Esophagus muscularis mucosa (tissue), 4 donors: Measurements from ENCODE around the gene ZNF816. TPM values are rescaled to one million over a fixed set of nuclear protein-coding genes. Genes with fewer than 3 reads are reported as not detected.

ENCODE experiments used
- DNase-seq: peaks from one replicate; pipeline ENCODE4 v3.0.0-alpha.2; 2017; ENCODE audit errors: extremely low spot score
- H3K27ac ChIP-seq, 4 donors: fragments of 200-600 bp; sonication (generic); replicated peaks in 1 of 4; 1 replicate in 3 of 4; 2 replicates in 1 of 4; pipeline ENCODE4 v1.5.1; 2016 to 2019; ENCODE audit warnings: mild to moderate bottlenecking in 1 of 4
- H3K27me3 ChIP-seq, 4 donors: fragments of 200-600 bp; sonication (generic); one replicate each; pipeline versions ENCODE4 v1.5.1 to v1.6.0; 2016 to 2019
- H3K36me3 ChIP-seq, 4 donors: fragments of 200-600 bp; sonication (generic); one replicate each; pipeline ENCODE4 v1.5.1; 2016 to 2019
- H3K4me1 ChIP-seq, 4 donors: fragments of 200-600 bp; sonication (generic); one replicate each; pipeline ENCODE4 v1.5.1; 2016 to 2019
- H3K4me3 ChIP-seq, 4 donors: fragments of 200-600 bp; sonication (generic); 1 replicate in 2 of 4; 2 replicates in 2 of 4; pipeline ENCODE4 v1.5.1; 2016 to 2019; ENCODE audit warnings: mild to moderate bottlenecking in 4 of 4, moderate library complexity in 1 of 4
- H3K9me3 ChIP-seq, 4 donors: fragments of 200-600 bp; sonication (generic); 1 replicate in 3 of 4; 2 replicates in 1 of 4; pipeline ENCODE4 v1.5.1; 2016 to 2019
- CTCF ChIP-seq, 3 experiments: fragments of 200-600 bp in 2 of 3; fragments of 450-650 bp in 1 of 3; sonication (generic) in 2 of 3; IDR thresholded peaks; one replicate each; pipeline ENCODE4 v1.5.1; 2017 to 2019; ENCODE audit warnings: antibody characterized with exemption in 3 of 3, mild to moderate bottlenecking in 2 of 3, moderate library complexity in 1 of 3
- EP300 ChIP-seq: sonication (generic); formaldehyde crosslinking; IDR thresholded peaks from one replicate; pipeline ENCODE4 v1.6.1; 2017; ENCODE audit warnings: antibody characterized with exemption
- POLR2A ChIP-seq: fragments of 450-650 bp; IDR thresholded peaks from one replicate; pipeline ENCODE4 v1.6.1; 2017; ENCODE audit warnings: antibody characterized with exemption, moderate library complexity, mild to moderate bottlenecking, low read depth
- POLR2AphosphoS5 ChIP-seq, 2 donors: sonication (generic); formaldehyde crosslinking; IDR thresholded peaks; one replicate each; pipeline ENCODE4 v1.6.1; 2017; ENCODE audit warnings: antibody characterized with exemption in 2 of 2
- WGBS: methylation state at CpG from one replicate; pipeline ENCODE4 v1.1.5; 2018; 5-methylcytosine and 5-hydroxymethylcytosine counted together
- intact Hi-C: fragments of 100-400 bp; cut with DNase I; formaldehyde crosslinking; loops from one replicate; pipeline ENCODE4 v1.15.1; 2023
- total RNA-seq, 4 donors: library from RNA; depleted of rRNA; stranded (reverse); fragments of >200 nt; gene quantifications; one replicate each; pipeline versions ENCODE4 v1.1.0 to v1.2.1, GENCODE V29; 2016

ZNF816 gene
- total RNA-seq, 4 donors from 2014 or later = 4.0 to 12.9 (median 6.0) TPM

- TF ChIP-seq POLR2A = no peak
- TF ChIP-seq EP300 = no peak
- no peak for TF ChIP-seq CTCF (IDR thresholded peaks at IDR 0.05)
- TF ChIP-seq POLR2AphosphoS5 (IDR thresholded peaks at IDR 0.05) = no peak
- H3K9me3 ChIP-seq = peaks cover 0 to 11% (median 2%) of the 10 kb centered on the region in 4 donors
- DNase-seq = no peak
- 0% methylated on average over 12 of the region's 12 CpGs for WGBS
- peaks cover 0 to 13% (median 10%) of the 10 kb centered on the region in 4 donors for H3K36me3 ChIP-seq
- peak overlapping the region; percentile 64 to 73 (median 68) for H3K4me3 ChIP-seq
- H3K4me1 ChIP-seq = peaks cover 14 to 21% (median 21%) of the 10 kb centered on the region in 4 donors
- H3K27me3 ChIP-seq = no peaks in the 10 kb centered on the region
- intact Hi-C loops = loop anchor here (2.0 kb wide), 2 partner anchors 20 to 30 kb away; no protein-coding TSS in a partner anchor
- peak overlapping the region; percentile 78 to 86 (median 82) for H3K27ac ChIP-seq
Measured at GRCh38 chr19:52963247-52963618, 552 bp upstream of the ZNF816 start.

DNA sequence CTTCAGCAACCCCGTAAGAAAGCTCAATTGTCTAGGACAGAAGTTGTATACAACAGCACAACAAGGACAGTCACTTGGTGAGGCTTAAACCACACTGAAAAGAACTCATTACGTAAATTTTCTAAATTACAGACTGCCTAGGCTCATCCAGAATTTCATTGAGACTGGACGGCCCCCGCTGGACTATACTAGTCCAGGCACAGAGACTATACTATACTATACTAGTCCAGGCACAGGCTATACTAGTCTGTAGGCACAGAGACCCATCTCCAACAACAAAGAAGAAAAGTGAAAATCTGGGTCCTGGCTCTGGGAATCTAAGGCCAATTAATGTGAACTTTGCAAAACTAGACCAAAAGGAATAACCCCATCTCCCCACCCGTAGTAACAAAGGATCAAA lies 700 bp downstream of the ZNF816 start:
- H3K36me3 ChIP-seq = peaks cover 0 to 17% (median 16%) of the 10 kb centered on the region in 4 donors
- peak overlapping the region; percentile 64 to 73 (median 68) for H3K4me3 ChIP-seq
- H3K27me3 ChIP-seq = no peaks in the 10 kb centered on the region
- 30% methylated on average over 5 of the region's 5 CpGs for WGBS
- peak overlapping the region; percentile 78 to 86 (median 82) for H3K27ac ChIP-seq
- no peak for DNase-seq
- TF ChIP-seq EP300 = no peak
- TF ChIP-seq POLR2AphosphoS5 (IDR thresholded peaks at IDR 0.05) = no peak
- no peak for TF ChIP-seq CTCF (IDR thresholded peaks at IDR 0.05)
- no peak for TF ChIP-seq POLR2A
- intact Hi-C loops = loop anchor here (2.0 kb wide), 2 partner anchors 19 to 31 kb away; no protein-coding TSS in a partner anchor
- H3K4me1 ChIP-seq = peaks cover 14 to 21% (median 21%) of the 10 kb centered on the region in 4 donors
- peaks cover 0 to 14% (median 1%) of the 10 kb centered on the region in 4 donors for H3K9me3 ChIP-seq

- Histone ChIP-seq H3K4me3 (no peak overlapping the region), H3K4me1 (peaks cover 14 to 21% (median 21%) of the 10 kb centered on the region in 4 donors), H3K36me3 (peaks cover 19 to 39% (median 37%) of the 10 kb centered on the region in 4 donors), H3K27me3 (no peaks in the 10 kb centered on the region), H3K27ac (no peak overlapping the region), H3K9me3 (peaks cover 0 to 21% (median 5%) of the 10 kb centered on the region in 4 donors)
- no peak for DNase-seq
- WGBS = 93% methylated on average over 11 of the region's 11 CpGs
- intact Hi-C loops = no loop called here
- TF ChIP-seq EP300 (no peak), POLR2AphosphoS5 (IDR thresholded peaks at IDR 0.05) (no peak), CTCF (IDR thresholded peaks at IDR 0.05) (no peak), POLR2A (no peak)
Measured at GRCh38 chr19:52959613-52960295, 2.9 kb downstream of the ZNF816 start.

GRCh38 chr19:52957591-52957990 lies 5.1 kb downstream of the ZNF816 start:
- Histone ChIP-seq H3K4me3 (no peak overlapping the region), H3K4me1 (peaks cover 7 to 13% (median 13%) of the 10 kb centered on the region in 4 donors), H3K9me3 (peaks cover 0 to 22% (median 7%) of the 10 kb centered on the region in 4 donors), H3K27me3 (no peaks in the 10 kb centered on the region), H3K27ac (no peak overlapping the region), H3K36me3 (peaks cover 30 to 57% (median 52%) of the 10 kb centered on the region in 4 donors)
- DNase-seq = no peak
- 97% methylated on average over 8 of the region's 8 CpGs for WGBS
- no peak for TF ChIP-seq CTCF (IDR thresholded peaks at IDR 0.05)
- TF ChIP-seq EP300 = no peak
- TF ChIP-seq POLR2AphosphoS5 (IDR thresholded peaks at IDR 0.05) = no peak
- no peak for TF ChIP-seq POLR2A
- intact Hi-C loops = no loop called here
